ENCODE results near the gene THSD7B. TPM values are rescaled to one million over a fixed set of nuclear protein-coding genes. Genes with fewer than 3 reads are reported as not detected.
A peak's percentile ranks its signal among the peaks of the same experiment; 100 is the strongest.

The THSD7B gene
- total RNA-seq, 1 donor from 2014 or later: 0.59 TPM

DNA sequence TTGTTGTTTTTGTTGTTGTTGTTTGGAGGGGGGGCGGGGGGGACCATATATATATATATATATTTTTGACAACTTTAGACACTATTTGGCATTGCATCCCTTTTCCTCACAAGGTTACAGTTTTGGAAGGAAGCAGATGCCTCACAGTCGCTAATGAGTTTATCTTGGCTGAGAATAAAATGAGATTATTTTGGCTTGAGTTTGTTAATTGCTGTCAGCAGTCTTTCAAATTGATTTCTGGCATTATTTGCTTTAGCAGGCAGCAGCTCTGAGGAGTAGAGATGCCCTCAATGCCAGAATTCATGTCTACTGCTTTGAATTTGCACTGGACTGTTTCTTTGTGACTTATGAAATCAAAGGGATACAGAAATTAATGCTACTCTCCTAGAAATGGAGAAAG lies 603.8 kb downstream of the THSD7B start:
- DNase-seq (no peak), ATAC-seq (ENCODE audit: poor library complexity) (no peak)
- intact Hi-C loops (cut with DNase I): no loop called here

DNA sequence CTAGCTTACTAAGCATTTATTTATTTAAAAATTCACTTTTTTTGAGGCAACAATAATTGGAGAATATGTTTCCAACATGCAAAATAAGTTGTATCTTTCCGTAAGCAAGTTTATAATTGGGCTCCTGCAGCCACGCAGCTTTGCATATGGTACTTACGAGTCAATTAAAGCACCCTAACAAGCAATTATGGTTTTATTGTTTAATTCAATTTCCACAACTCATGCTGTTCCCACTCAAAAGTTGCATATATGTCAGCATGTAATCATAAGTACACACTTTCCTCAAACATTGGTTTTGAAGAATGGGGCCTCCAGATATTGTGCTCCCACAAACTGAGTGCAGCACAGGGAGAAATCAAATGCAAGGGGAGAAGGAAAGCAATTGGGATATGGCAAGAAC lies 613.8 kb downstream of the THSD7B start:
- no peak for ATAC-seq (ENCODE audit: poor library complexity)
- DNase-seq: no peak
- intact Hi-C loops (cut with DNase I): no loop called here

DNA sequence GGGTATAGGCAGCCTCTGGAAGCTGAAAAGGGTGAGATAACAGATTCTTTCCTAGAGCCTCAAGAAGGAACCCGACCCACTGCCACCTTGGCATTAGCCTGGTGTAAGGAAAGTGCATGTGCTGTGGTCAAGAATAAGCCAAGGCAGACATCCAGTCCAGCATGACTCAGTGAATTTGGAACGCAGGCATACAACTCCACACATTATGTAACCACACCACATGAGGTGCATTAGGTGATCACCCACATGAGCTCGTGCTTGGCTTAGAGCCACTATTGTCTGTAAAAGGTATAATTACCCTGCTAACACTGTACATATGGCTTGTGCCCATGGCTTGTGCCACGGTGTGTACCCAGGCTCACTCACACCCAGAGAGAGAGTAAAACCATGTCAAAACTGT lies 615.3 kb downstream of the THSD7B start:
- ATAC-seq (ENCODE audit: poor library complexity): no peak
- intact Hi-C loops (cut with DNase I): no loop called here
- DNase-seq: no peak

DNA sequence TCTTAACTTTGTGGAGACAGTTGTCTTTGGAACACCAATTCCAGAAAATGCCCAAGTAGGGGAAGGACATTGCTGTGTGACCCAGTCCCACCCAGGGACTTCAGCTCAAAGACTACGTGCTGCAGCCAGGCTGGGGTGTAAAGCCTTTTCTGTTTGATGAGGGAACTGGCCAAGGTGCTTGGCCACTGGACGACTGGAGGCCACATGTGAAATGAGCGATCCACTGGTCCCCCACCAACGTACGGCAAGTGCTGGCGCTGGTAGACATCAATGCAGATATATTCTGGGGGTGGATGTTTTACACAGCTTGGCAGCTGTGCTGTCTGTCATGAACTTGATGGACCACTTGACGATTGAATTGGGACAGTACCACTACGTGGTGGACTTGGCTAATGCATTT lies 616.4 kb downstream of the THSD7B start:
- no peak for ATAC-seq (ENCODE audit: poor library complexity)
- intact Hi-C loops (cut with DNase I): no loop called here
- DNase-seq: no peak

DNA sequence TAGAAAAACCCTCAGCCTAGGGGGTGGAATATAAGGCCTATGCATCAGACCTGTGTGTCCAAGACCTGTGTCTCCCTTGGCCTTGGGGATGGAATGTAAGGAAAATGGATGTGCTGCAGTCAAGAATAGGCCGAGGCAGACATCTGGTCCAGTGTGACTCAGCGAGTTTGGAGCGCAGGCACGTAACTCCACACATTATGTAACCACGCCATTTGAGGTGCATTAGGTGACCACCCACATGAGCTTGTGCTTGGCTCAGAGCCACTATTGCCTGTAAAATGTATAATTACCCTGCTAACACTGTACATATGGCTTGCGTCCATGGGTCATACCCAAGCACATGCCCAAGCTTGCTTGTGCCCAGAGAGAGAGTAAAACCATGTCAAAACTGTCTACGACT lies 618.0 kb downstream of the THSD7B start:
- DNase-seq (no peak), ATAC-seq (ENCODE audit: poor library complexity) (no peak)
- intact Hi-C loops (cut with DNase I): no loop called here

DNA sequence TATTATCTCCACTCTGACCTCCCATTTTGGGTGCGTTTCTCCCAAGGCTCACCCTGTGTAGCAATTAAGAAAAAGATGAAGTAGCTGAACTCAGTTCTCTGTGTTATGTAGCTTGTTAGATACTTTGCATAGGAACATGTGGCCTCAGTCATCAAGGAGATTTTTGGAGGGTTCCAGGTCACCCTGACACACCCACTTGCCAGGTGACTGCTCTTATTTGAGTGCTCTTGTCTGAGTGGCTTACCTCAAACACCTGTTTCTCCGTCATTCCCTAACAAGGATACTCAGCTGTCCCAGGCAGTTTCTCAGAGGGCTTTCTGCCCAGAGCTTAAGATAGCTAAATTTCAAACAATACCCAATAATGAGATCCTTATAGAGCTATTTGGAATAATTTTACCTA lies 621.7 kb downstream of the THSD7B start:
- intact Hi-C loops (cut with DNase I): no loop called here
- DNase-seq (no peak), ATAC-seq (ENCODE audit: poor library complexity) (no peak)

DNA sequence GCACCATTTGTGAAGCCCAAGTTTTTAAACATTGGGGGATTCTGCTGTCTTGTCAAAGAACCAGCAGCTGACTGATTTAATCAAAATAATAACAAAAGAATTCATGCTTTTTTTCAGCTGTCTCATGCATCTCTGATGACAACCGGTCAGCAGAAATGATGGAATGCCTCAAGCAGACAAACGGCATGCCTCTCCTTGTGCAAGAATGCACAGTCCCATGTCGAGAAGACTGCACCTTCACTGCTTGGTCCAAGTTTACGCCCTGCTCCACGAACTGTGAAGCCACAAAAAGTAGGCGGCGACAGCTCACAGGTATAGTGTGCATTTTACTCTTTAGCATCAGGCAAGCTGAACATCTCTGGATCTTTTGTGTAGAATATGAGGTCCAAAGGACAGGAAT lies 640.2 kb downstream of the THSD7B start:
- intact Hi-C loops (cut with DNase I): no loop called here
- ATAC-seq (ENCODE audit: poor library complexity): no peak
- no peak for DNase-seq

DNA sequence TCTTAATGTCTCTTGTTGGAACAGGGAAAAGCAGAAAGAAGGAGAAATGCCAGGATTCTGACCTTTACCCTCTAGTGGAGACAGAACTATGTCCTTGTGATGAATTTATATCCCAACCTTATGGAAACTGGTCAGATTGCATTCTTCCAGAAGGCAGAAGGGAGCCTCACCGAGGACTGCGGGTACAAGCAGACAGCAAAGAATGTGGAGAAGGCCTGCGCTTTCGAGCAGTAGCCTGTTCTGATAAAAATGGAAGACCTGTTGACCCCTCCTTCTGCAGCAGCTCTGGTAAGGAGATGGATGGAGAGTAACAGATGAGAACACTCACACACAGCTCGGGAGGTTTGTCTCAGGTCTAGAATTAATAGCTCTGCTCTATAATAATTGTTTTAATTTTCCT lies 646.2 kb downstream of the THSD7B start:
- no peak for DNase-seq
- ATAC-seq (ENCODE audit: poor library complexity): no peak
- intact Hi-C loops (cut with DNase I): no loop called here

DNA sequence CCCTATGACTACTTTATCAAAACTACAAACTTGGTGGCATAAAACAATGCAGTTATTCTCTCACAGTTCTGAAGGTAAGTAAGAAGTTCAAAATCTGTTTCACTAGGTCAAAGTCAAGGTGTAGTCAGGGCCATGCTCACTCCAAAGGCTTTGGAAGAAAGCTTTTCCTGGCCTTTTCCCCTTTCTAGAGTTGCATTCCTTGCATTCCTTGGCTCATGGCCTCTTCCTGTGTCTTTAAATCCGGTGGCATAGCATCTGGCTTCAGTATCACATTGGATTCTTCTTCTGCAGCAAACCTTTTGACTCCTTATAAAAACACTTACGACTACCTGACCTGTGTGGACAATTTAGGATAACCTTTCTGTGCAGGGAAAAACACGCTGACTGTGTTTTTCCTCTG lies 655.4 kb downstream of the THSD7B start:
- no peak for ATAC-seq (ENCODE audit: poor library complexity)
- DNase-seq: no peak
- intact Hi-C loops (cut with DNase I): no loop called here

DNA sequence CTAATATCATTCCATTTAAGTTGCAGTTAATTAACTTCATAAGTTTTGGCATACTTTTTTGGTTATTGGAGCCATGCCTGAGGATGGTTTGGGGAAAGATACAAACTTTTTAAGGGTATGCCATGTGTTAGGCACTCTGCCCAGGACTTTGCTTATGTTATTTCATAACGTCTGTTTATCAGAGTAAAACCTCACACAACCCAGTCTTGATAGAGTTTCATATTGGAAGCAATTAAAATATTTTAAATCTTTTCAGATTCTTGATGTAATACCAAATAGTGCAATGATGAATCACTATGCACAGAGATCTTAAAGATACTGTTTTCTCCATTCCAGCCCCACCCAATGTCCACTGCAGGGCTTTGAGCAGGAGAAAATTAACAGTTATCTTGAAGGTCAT lies 669.8 kb downstream of the THSD7B start:
- intact Hi-C loops (cut with DNase I): no loop called here
- ATAC-seq (ENCODE audit: poor library complexity) (no peak), DNase-seq (no peak)

DNA sequence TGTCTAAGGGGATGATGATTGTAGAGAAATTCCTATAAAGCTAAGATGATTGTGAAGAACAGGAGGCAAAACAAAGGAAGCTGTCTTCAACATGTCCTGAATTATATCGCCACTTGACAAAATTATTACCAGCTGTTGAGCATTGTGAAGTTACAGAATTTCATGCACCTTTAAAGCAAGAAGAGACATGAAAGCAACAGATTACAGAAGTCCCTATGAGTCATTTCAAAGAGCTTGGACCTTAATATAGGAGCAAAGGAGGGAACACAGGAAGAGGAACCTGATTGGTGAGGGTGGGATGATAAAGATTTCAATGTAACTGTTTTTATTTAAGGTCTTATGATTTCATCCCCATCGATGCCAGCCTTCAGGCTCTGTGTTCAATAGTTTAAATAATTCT lies 672.0 kb downstream of the THSD7B start:
- intact Hi-C loops (cut with DNase I): no loop called here
- DNase-seq (no peak), ATAC-seq (ENCODE audit: poor library complexity) (no peak)

DNA sequence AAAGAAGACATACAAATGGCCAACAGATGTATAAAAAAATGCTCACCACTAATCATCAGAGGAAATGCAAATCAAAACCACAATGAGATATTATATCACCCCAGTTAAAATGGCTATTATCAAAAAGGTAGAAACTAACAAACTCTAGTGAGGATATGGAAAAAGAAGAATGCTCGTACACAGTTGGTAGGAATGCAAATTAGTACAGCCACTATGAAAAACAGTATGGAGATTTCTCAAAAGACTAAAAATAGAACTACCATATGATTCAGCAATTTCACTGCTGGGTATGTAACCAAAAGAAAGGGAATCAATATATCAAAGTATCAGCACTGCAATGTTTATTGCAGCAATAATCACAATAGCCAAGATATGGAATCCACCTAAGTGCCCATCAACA lies 679.6 kb downstream of the THSD7B start:
- no peak for DNase-seq
- ATAC-seq (ENCODE audit: poor library complexity): no peak
- intact Hi-C loops (cut with DNase I): no loop called here

DNA sequence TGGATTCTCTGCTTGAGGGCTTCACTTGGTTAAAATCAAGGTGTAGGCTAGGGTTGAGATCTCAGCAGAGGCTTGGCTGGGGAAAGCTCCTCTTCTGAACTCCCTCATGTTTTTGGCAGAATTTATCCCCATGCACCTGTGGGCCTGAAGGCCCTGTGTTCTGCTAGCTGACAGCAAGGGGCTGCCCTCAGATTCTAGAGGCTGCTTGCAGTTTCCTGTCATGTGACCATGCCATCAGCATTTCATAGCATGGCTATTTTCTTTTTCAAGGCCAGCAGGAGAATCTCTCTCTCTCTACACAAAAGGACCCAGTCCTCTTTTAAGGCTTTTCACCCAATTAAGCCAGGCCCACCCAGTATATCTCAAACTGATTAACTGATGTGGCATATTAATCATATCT lies 684.1 kb downstream of the THSD7B start:
- intact Hi-C loops (cut with DNase I): no loop called here
- DNase-seq (no peak), ATAC-seq (ENCODE audit: poor library complexity) (no peak)

DNA sequence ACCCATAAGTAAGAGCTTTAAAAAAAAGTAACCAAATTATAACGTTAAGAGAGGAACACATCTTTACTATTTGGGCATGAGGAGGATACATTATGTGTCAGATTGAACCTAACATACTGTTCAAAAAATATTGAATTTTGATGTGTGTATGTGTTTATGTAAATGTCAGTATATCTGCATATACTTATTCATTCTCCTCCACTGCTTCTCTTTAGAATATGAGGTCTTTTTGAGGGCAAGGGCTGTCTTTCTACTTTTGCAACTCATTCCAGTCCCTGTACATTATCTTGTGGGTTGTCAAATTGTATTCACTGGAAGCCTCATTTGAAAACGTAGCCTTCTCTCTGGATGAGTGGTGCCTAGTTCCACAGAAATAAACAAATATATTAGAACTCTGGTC lies 689.5 kb downstream of the THSD7B start:
- no peak for ATAC-seq (ENCODE audit: poor library complexity)
- intact Hi-C loops (cut with DNase I): no loop called here
- DNase-seq: no peak

DNA sequence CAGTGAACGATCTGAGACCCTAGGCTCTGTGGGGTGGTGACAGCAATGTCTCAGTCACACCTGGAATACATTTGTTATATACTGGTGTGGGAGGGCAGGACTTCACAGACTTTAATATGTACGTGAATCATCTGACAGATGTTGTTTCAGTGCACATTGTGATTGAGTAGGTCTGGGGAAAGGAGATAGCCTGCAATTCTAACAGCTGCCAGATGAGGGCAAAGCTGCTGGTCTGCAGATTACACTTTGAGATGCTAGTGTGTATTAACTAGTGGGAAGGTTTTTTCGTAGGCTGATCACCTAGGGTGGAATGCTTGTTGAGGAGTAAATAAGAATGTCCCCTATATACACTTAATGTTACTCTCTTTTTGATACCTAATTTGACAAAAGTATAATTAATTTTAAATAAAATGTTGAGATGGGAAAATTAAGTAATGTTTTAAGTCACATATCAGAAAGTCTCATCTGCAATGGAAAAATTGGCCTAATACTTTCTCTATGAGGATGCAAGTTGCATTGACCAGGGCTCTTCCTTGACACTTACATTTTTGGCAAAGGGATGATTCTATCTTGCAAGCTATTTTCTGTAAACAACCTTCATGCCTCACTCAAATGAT lies 702.0 kb downstream of the THSD7B start:
- intact Hi-C loops (cut with DNase I): loop anchor here (5.0 to 10.0 kb wide), 2 partner anchors 207 to 370 kb away; no protein-coding TSS in a partner anchor
- DNase-seq: no peak
- ATAC-seq (ENCODE audit: poor library complexity): peak; percentile 61

DNA sequence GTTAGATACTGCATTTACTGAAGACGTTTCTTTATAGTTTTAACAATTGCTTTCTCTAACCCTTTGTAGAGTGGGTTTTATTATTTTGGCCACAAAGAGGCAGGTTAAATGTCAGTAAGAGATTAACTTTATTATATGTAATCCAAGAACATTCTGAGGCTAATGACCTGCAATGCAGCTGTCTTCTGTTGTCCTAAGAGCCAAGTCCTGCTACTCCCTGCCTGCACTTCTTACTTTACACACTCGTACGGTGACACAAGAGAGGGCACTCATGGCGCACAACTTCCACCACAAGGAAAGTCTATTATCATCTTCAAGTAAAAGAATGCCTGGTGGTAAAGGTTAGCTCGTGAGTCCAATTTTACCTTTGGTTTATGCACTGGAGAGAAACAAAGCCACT lies 727.9 kb downstream of the THSD7B start:
- DNase-seq: no peak
- intact Hi-C loops (cut with DNase I): no loop called here
- no peak for ATAC-seq (ENCODE audit: poor library complexity)

DNA sequence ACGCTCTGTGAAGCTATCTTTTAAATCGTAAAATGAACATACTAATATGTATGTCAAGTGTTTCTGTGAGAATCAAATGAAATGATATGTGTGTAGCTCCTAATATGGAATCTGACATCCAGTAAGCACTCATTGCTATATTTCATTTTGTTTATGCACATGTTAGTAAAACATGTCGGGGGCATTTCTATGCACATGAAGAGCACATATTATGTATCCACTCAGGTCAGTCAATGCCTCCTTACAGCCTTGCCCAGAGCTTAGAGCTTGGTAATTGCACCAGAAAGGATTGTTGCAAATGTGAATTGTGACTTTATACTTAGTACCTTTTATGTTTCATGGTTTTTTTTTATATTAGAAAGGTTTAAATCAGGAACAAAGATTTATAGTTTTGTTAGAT lies 735.3 kb downstream of the THSD7B start:
- ATAC-seq (ENCODE audit: poor library complexity) (no peak), DNase-seq (no peak)
- intact Hi-C loops (cut with DNase I): no loop called here

DNA sequence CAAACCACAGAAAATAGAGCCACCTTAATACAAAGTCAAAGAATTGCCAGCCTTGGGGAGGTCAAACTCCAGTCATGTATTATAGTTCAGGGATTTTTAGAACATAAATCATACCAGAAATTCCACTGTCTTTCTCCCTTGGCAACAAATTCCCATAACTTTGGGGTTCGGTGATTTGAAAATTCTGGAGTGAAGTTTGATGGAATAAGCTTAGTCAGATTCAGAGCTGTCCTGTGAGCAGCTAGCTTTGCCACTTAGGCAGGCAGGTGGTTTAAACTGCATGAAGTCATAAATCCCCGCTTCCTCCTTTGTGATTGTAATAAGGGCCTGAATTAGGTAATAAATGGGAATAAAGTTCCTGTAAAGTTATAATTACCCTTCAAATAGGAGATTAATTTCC lies 741.9 kb downstream of the THSD7B start:
- no peak for DNase-seq
- no peak for ATAC-seq (ENCODE audit: poor library complexity)
- intact Hi-C loops (cut with DNase I): no loop called here

DNA sequence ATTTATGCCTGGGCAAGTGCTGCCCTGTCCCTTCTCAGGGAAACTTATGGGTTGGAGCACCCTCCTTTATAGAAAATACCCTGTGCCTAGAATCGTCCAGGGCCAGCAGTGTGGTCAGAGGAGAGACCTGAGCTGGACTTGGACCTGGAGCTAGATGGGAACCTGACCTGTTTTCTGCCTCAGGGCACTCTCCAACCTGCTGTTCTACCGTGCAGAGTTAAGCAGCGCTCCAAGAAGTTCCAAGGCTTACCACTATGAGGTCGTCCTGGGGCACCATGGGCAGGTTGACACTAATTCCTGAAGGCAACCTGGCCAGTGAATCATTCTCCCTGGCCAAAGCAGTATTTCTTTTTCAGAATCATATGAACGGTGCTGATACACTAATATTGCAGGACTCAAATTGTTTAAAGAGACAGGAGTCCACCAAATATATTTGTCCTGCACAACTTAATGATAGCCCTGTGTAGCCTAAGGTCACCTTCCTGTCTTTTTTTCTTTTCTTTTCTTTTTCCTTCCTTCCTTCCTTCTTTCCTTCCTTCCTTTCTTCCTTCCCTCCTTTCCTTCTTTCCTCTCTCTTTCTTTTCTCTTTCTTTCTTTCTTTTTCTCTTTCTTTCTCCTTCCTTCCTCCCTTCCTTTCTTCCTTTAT lies 743.5 kb downstream of the THSD7B start:
- intact Hi-C loops (cut with DNase I): no loop called here
- DNase-seq: no peak
- ATAC-seq (ENCODE audit: poor library complexity): no peak

DNA sequence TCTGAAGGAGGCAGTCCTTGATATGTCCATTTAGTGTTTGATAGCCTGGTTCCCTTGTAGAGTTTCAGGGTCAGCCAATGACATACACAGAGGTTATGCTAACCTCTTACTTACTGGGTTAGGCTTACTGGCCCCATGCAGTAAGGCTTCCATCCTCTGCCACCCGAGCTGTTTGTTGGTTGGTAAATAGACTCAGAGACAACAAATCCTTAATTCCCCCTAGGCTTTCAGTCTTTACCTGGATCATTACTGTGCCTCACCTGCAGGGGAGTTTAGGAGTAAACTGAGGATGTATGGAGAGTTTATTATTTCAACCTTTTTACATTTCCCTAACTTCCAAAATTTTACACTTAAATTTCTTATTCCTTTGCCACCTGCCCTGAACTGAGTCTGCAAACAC lies 746.2 kb downstream of the THSD7B start:
- ATAC-seq (ENCODE audit: poor library complexity): no peak
- no peak for DNase-seq
- intact Hi-C loops (cut with DNase I): no loop called here

All from Right ventricle myocardium superior (tissue), 1 donor.